Measurements from ENCODE around the gene PTPRN2.

The PTPRN2 gene

GRCh38 chr7:158489462-158490155 lies 98.0 kb downstream of the PTPRN2 start:
- no peak for DNase-seq (ENCODE audit: low read depth)

- no peak for DNase-seq (ENCODE audit: low read depth)
Observed at GRCh38 chr7:158488181-158488971, 99.2 kb downstream of the PTPRN2 start.

- DNase-seq (ENCODE audit: low read depth), result no peak
Observed at GRCh38 chr7:158487631-158488151, 99.9 kb downstream of the PTPRN2 start.

- DNase-seq (ENCODE audit: low read depth), result no peak
Observed at GRCh38 chr7:158486919-158487318, 100.7 kb downstream of the PTPRN2 start.

- DNase-seq (ENCODE audit: low read depth), result no peak
Observed at GRCh38 chr7:158484801-158485531, 102.7 kb downstream of the PTPRN2 start.

- no peak for DNase-seq (ENCODE audit: low read depth)
Observed at GRCh38 chr7:158482480-158482879, 105.1 kb downstream of the PTPRN2 start.

GRCh38 chr7:158479664-158480025 lies 108.0 kb downstream of the PTPRN2 start:
- DNase-seq (ENCODE audit: low read depth), result no peak

- DNase-seq (ENCODE audit: low read depth), result no peak
Observed at GRCh38 chr7:158479021-158479663, 108.5 kb downstream of the PTPRN2 start.

GRCh38 chr7:158477866-158478265 lies 109.8 kb downstream of the PTPRN2 start:
- DNase-seq (ENCODE audit: low read depth), result no peak

- DNase-seq (ENCODE audit: low read depth), result no peak
Observed at GRCh38 chr7:158476331-158476932, 111.2 kb downstream of the PTPRN2 start.

- DNase-seq (ENCODE audit: low read depth), result no peak
Observed at GRCh38 chr7:158475679-158476052, 112.0 kb downstream of the PTPRN2 start.

GRCh38 chr7:158475036-158475678 lies 112.5 kb downstream of the PTPRN2 start:
- DNase-seq (ENCODE audit: low read depth), result no peak

GRCh38 chr7:158474488-158474887 lies 113.1 kb downstream of the PTPRN2 start:
- no peak for DNase-seq (ENCODE audit: low read depth)

GRCh38 chr7:158473946-158474345 lies 113.7 kb downstream of the PTPRN2 start:
- no peak for DNase-seq (ENCODE audit: low read depth)

GRCh38 chr7:158473221-158473620 lies 114.4 kb downstream of the PTPRN2 start:
- no peak for DNase-seq (ENCODE audit: low read depth)

GRCh38 chr7:158472596-158472995 lies 115.0 kb downstream of the PTPRN2 start:
- DNase-seq (ENCODE audit: low read depth), result no peak

- no peak for DNase-seq (ENCODE audit: low read depth)
Observed at GRCh38 chr7:158471716-158472115, 115.9 kb downstream of the PTPRN2 start.

- no peak for DNase-seq (ENCODE audit: low read depth)
Observed at GRCh38 chr7:158470336-158470735, 117.3 kb downstream of the PTPRN2 start.

- DNase-seq (ENCODE audit: low read depth), result no peak
Observed at GRCh38 chr7:158469396-158470051, 118.1 kb downstream of the PTPRN2 start.

- DNase-seq (ENCODE audit: low read depth), result no peak
Observed at GRCh38 chr7:158468700-158469296, 118.8 kb downstream of the PTPRN2 start.
